ENCODE measurements around the gene GGA3.
A peak's percentile ranks its signal among the peaks of the same experiment; 100 is the strongest.

Gene GGA3

GRCh38 chr17:75238684-75239191 is 22.7 kb downstream of the GGA3 start:
- H3K4me3 ChIP-seq (ENCODE audit: low read depth, low read length), result no peak overlapping the region
- TF ChIP-seq, protein P1, sequence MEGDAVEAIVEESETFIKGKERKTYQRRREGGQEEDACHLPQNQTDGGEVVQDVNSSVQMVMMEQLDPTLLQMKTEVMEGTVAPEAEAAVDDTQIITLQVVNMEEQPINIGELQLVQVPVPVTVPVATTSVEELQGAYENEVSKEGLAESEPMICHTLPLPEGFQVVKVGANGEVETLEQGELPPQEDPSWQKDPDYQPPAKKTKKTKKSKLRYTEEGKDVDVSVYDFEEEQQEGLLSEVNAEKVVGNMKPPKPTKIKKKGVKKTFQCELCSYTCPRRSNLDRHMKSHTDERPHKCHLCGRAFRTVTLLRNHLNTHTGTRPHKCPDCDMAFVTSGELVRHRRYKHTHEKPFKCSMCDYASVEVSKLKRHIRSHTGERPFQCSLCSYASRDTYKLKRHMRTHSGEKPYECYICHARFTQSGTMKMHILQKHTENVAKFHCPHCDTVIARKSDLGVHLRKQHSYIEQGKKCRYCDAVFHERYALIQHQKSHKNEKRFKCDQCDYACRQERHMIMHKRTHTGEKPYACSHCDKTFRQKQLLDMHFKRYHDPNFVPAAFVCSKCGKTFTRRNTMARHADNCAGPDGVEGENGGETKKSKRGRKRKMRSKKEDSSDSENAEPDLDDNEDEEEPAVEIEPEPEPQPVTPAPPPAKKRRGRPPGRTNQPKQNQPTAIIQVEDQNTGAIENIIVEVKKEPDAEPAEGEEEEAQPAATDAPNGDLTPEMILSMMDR (conservative IDR thresholded peaks at IDR 0.05; ENCODE audit: low read depth, low read length), result peak; percentile 90

GRCh38 chr17:75238020-75238580 is 23.3 kb downstream of the GGA3 start:
- TF ChIP-seq, protein P1 (conservative IDR thresholded peaks at IDR 0.05; ENCODE audit: low read depth, low read length), result no peak
- no peak for DNase-seq (ENCODE audit: low read depth)
- H3K4me3 ChIP-seq (ENCODE audit: low read depth, low read length), result no peak overlapping the region

More at GRCh38 chr17:75238684-75239191, 22.7 kb downstream of the GGA3 start:
- peak; percentile 85 for DNase-seq (ENCODE audit: low read depth)

- TF ChIP-seq, protein P1 (conservative IDR thresholded peaks at IDR 0.05; ENCODE audit: low read depth, low read length), result no peak
- no peak overlapping the region for H3K4me3 ChIP-seq (ENCODE audit: low read depth, low read length)
- no peak for DNase-seq (ENCODE audit: low read depth)
These were observed 24.0 kb downstream of the GGA3 start for GRCh38 chr17:75237100-75238014.

GRCh38 chr17:75232786-75233185 is 28.6 kb downstream of the GGA3 start:
- H3K4me3 ChIP-seq (ENCODE audit: low read depth, low read length), result no peak overlapping the region
- DNase-seq (ENCODE audit: low read depth), result no peak
- TF ChIP-seq, protein P1 (conservative IDR thresholded peaks at IDR 0.05; ENCODE audit: low read depth, low read length), result no peak

- DNase-seq (ENCODE audit: low read depth), result no peak
- TF ChIP-seq, protein P1 (conservative IDR thresholded peaks at IDR 0.05; ENCODE audit: low read depth, low read length), result no peak
- H3K4me3 ChIP-seq (ENCODE audit: low read depth, low read length), result no peak overlapping the region
These were observed 29.5 kb downstream of the GGA3 start for GRCh38 chr17:75231741-75232464.

GRCh38 chr17:75231071-75231470 is 30.3 kb downstream of the GGA3 start:
- no peak overlapping the region for H3K4me3 ChIP-seq (ENCODE audit: low read depth, low read length)
- DNase-seq (ENCODE audit: low read depth), result no peak
- TF ChIP-seq, protein P1 (conservative IDR thresholded peaks at IDR 0.05; ENCODE audit: low read depth, low read length), result no peak
